A549 (cell line): ENCODE results near the gene HNRNPR. TPM values are rescaled to one million over a fixed set of nuclear protein-coding genes. Genes with fewer than 3 reads are reported as not detected.

Experiments
- ATAC-seq, 2 experiments: fragments of 200-7000 bp in 1 of 2; fragments of >200 bp in 1 of 2; cut with Nextera tagmentation in 1 of 2; cut with Tn5 transposase in 1 of 2; 3 replicates each; pipeline versions ENCODE4 v1.8.0 to v1.9.1; 2018 to 2020; ENCODE audit warnings: mild to moderate bottlenecking in 1 of 2, moderate library complexity in 1 of 2
- CTCF ChIA-PET: fragments of 300-600 bp; sonication (Branson Sonifier 250); formaldehyde crosslinking; extraction: SDS; loops from one replicate; lab custom pipeline; 2021; ENCODE audit warnings: antibody characterized with exemption, inconsistent platforms; lab: Yijun Ruan, JAX
- POLR2A ChIA-PET: fragments of 350-600 bp; formaldehyde crosslinking; extraction: SDS; loops from one replicate; lab custom pipeline; 2021; ENCODE audit warnings: antibody characterized with exemption, inconsistent platforms; lab: Yijun Ruan, JAX
- DNase-seq, 2 experiments: peaks; one replicate each; pipeline versions ENCODE4 v3.0.0 to v3.0.0-alpha.2; 2011 to 2016; ENCODE audit warnings: low read depth in 1 of 2, low spot score in 1 of 2
- FAIRE-seq: peaks from 2 replicates; lab custom pipeline; 2011; peaks lifted over from hg19 to GRCh38; lab: Jason Lieb, UNC
- H3K27ac ChIP-seq, 2 experiments: fragments of >200 bp; sonication (Bioruptor Twin); formaldehyde crosslinking; 3 replicates each; pipeline ENCODE4 v1.5.1; 2016 to 2017
- H3K4me1 ChIP-seq: fragments of >200 bp; sonication (Bioruptor Twin); formaldehyde crosslinking; 3 replicates; pipeline ENCODE4 v1.6.1; 2016
- H3K4me2 ChIP-seq: fragments of >200 bp; sonication (Bioruptor Twin); formaldehyde crosslinking; 3 replicates; pipeline ENCODE4 v1.6.1; 2016
- H3K4me3 ChIP-seq: fragments of >200 bp; sonication (Bioruptor Twin); formaldehyde crosslinking; 3 replicates; pipeline ENCODE4 v1.5.1; 2016
- H3K9me3 ChIP-seq: fragments of >200 bp; sonication (Bioruptor Twin); formaldehyde crosslinking; 3 replicates; pipeline ENCODE4 v1.6.1; 2016
- CBX2 ChIP-seq: fragments of 200-600 bp; sonication (generic); IDR thresholded peaks from 2 replicates; pipeline ENCODE4 v1.6.1; 2016; ENCODE audit warnings: low read depth, mild to moderate bottlenecking, borderline replicate concordance
- CEBPB ChIP-seq, 2 experiments: fragments of >200 bp in 1 of 2; sonication (Bioruptor Twin) in 1 of 2; formaldehyde crosslinking in 1 of 2; IDR thresholded peaks; 2 replicates each; pipeline ENCODE4 v1.6.1; 2012 to 2016
- CHD4 ChIP-seq: fragments of 200-600 bp; sonication (generic); IDR thresholded peaks from 2 replicates; pipeline ENCODE4 v1.6.1; 2016; ENCODE audit warnings: antibody characterized with exemption, mild to moderate bottlenecking, borderline replicate concordance
- EHF ChIP-seq: fragments of 250-450 bp; sonication (Bioruptor Pico); IDR thresholded peaks from 2 replicates; pipeline ENCODE4 v1.5.0; 2020; ENCODE audit warnings: mild to moderate bottlenecking
- ESRRA ChIP-seq: fragments of 150-350 bp; IDR thresholded peaks from 2 replicates; pipeline ENCODE4 v1.6.1; 2014; ENCODE audit warnings: mild to moderate bottlenecking, low read length, borderline replicate concordance
- FOXS1 ChIP-seq: fragments of 250-450 bp; sonication (Bioruptor Pico); IDR thresholded peaks from 2 replicates; pipeline ENCODE4 v1.5.0; 2020; ENCODE audit warnings: mild to moderate bottlenecking, moderate library complexity
- GATA3 ChIP-seq: IDR thresholded peaks from 2 replicates; pipeline ENCODE4 v1.6.1; 2012; ENCODE audit warnings: borderline replicate concordance
- HDAC2 ChIP-seq: fragments of 200-600 bp; sonication (generic); IDR thresholded peaks from 2 replicates; pipeline ENCODE4 v1.6.1; 2016
- HOXA7 ChIP-seq: fragments of 250-450 bp; sonication (Bioruptor Pico); IDR thresholded peaks from 2 replicates; pipeline ENCODE4 v1.5.0; 2020; ENCODE audit warnings: mild to moderate bottlenecking, moderate library complexity
- JUN ChIP-seq, 2 experiments: fragments of >200 bp; sonication (Bioruptor Twin); formaldehyde crosslinking; IDR thresholded peaks; 2 replicates in 1 of 2; 3 replicates in 1 of 2; pipeline ENCODE4 v1.6.1; 2016 to 2017
- MYC ChIP-seq: IDR thresholded peaks from 2 replicates; pipeline ENCODE4 v1.6.1; 2012; ENCODE audit warnings: mild to moderate bottlenecking, inconsistent platforms, low read length, improper control_type of control experiment, borderline replicate concordance
- PHF8 ChIP-seq: fragments of 200-600 bp; sonication (generic); IDR thresholded peaks from 2 replicates; pipeline ENCODE4 v1.6.1; 2016; ENCODE audit warnings: low read depth, mild to moderate bottlenecking, antibody characterized with exemption, moderate library complexity, borderline replicate concordance
- POLR2A ChIP-seq: IDR thresholded peaks from 2 replicates; pipeline ENCODE4 v1.6.1; 2012; ENCODE audit warnings: mild to moderate bottlenecking, low read length
- POLR2AphosphoS2 ChIP-seq: conservative IDR thresholded peaks from 2 replicates; pipeline ENCODE4 v1.6.1; 2012; ENCODE audit warnings: low read length, improper control_type of control experiment, inconsistent platforms
- RAD21 ChIP-seq, 2 experiments: fragments of >200 bp in 1 of 2; sonication (Bioruptor Twin) in 1 of 2; formaldehyde crosslinking in 1 of 2; IDR thresholded peaks in 1 of 2; conservative IDR thresholded peaks in 1 of 2; 2 replicates in 1 of 2; 3 replicates in 1 of 2; pipeline ENCODE4 v1.6.1; 2012 to 2018; ENCODE audit warnings: inconsistent platforms in 1 of 2
- RFX5 ChIP-seq: fragments of 450-650 bp; IDR thresholded peaks from 2 replicates; pipeline ENCODE4 v1.7.1; 2014; ENCODE audit warnings: antibody characterized with exemption, mild to moderate bottlenecking, moderate library complexity
- SMC3 ChIP-seq: fragments of >200 bp; sonication (Bioruptor Twin); formaldehyde crosslinking; IDR thresholded peaks from 3 replicates; pipeline ENCODE4 v1.6.1; 2018; ENCODE audit warnings: inconsistent platforms
- ZNF302 ChIP-seq: fragments of 250-450 bp; sonication (Bioruptor Pico); IDR thresholded peaks from 2 replicates; pipeline ENCODE4 v1.9.0; 2021; ENCODE audit warnings: inconsistent platforms, mild to moderate bottlenecking, moderate library complexity
- WGBS: methylation state at CpG from one replicate; pipeline ENCODE4 v1.1.6; 2017; ENCODE audit errors: missing lambda C conversion rate; 5-methylcytosine and 5-hydroxymethylcytosine counted together
- polyA plus RNA-seq, 4 experiments: library from polyadenylated mRNA; depleted of rRNA in 3 of 4; stranded (reverse); fragments of >200 nt; fragmentation: RNase III in 1 of 4; extraction: RNeasy Plus Mini Kit Qiagen cat#74134 plus additional on column Dnase treatment in 1 of 4; gene quantifications; 2 replicates in 3 of 4; 3 replicates in 1 of 4; pipeline ENCODE4 v1.2.3, GENCODE V29; 2011 to 2017
- TF ChIP-seq, protein P1 (sequence below): IDR thresholded peaks from 2 replicates; pipeline ENCODE4 v1.6.1; 2012; ENCODE audit warnings: low read depth, borderline replicate concordance
- TF ChIP-seq, protein P2 (sequence below): IDR thresholded peaks from 2 replicates; pipeline ENCODE4 v1.6.1; 2012
- TF ChIP-seq, protein P3 (sequence below): fragments of 150-350 bp; IDR thresholded peaks from 2 replicates; pipeline ENCODE4 v1.6.1; 2014; ENCODE audit warnings: low read depth, mild to moderate bottlenecking, low read length
- TF ChIP-seq, protein P4 (sequence below): IDR thresholded peaks from 2 replicates; pipeline ENCODE4 v1.6.1; 2012
- TF ChIP-seq, protein P5 (sequence below): fragments of >200 bp; sonication (Bioruptor Twin); formaldehyde crosslinking; IDR thresholded peaks from 3 replicates; pipeline ENCODE4 v1.5.1; 2016
- TF ChIP-seq, protein P6 (sequence below): fragments of >200 bp; sonication (Bioruptor Twin); formaldehyde crosslinking; IDR thresholded peaks from 3 replicates; pipeline ENCODE4 v1.6.1; 2016

HNRNPR gene
- polyA plus RNA-seq, 2 of the 4 experiments (the other 2 are of a cell fraction) = 237 to 281 TPM

DNA sequence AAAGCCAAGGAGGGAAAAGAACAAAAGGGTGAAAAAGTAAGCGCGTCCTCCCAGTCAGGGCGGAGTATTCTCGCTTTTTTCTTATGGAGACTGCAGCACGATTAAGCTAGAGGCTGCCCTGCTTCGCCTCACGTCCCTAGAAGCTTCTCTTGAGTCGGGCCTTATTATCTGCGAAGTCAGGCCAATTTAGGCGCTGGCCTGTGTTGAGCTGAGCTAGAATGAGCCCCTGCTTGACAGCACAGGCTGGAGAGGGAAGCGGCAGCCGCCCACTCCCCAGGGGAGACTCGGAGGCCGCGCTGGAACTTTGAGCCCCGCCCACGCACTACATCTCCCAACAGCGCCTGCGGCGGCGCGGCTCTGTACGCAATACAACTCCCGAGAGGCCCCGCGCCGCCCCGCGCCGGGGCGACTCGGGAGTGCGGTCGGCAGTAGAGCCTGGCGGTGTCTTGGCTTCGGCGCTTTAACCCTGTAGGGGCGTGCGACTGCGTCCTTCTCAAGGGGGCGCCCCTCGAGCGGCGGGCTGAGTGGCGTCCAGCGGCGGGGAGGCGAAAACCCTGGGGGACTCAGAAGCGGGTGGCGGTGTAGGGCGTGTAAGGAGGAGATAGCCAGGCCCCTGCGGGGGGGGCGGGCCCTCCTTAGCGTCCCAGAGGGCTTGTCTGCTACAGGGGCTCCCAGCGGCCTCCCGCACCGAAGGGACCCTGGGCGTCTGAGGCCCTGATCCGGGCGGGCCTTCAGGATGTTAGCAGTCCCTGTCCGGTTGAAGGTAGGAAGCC lies 24.7 kb upstream of the HNRNPR start:
- peaks cover 17% of the 10 kb centered on the region for H3K4me1 ChIP-seq
- peak; percentile 75 to 86 for DNase-seq
- CTCF ChIA-PET = interaction anchor here (1.0 to 2.8 kb wide), 6 partner anchors 23 to 428 kb away, joined by 3 to 14 read pairs (median 6); partner anchors contain the start of gene HNRNPR
- WGBS = 0% methylated on average over 12 of the region's 61 CpGs
- POLR2A ChIA-PET = interaction anchor here (0.8 to 3.1 kb wide), 7 partner anchors 8 to 116 kb away, joined by 3 to 33 read pairs (median 4); partner anchors contain the start of genes ASAP3 and HNRNPR
- FAIRE-seq = no peak
- peak; percentile 89 to 91 for ATAC-seq
- peak overlapping the region; percentile 97 for H3K4me2 ChIP-seq
- peak overlapping the region; percentile 87 for H3K4me3 ChIP-seq
- peak overlapping the region; percentile 98 to 99 for H3K27ac ChIP-seq
- TF ChIP-seq RAD21 (conservative IDR thresholded peaks at IDR 0.05 in 1 of 2, IDR thresholded peaks at IDR 0.05 in 1 of 2) = no peak; a peak in 1 of 5 replicates
- TF ChIP-seq, protein P1, sequence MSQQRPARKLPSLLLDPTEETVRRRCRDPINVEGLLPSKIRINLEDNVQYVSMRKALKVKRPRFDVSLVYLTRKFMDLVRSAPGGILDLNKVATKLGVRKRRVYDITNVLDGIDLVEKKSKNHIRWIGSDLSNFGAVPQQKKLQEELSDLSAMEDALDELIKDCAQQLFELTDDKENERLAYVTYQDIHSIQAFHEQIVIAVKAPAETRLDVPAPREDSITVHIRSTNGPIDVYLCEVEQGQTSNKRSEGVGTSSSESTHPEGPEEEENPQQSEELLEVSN = 0 out of 2 replicates have a peak, but pooled peaks have one; percentile 40
- no peak for TF ChIP-seq GATA3
- no peak for TF ChIP-seq RFX5
- no peak for TF ChIP-seq CBX2
- TF ChIP-seq PHF8 = peak; percentile 50
- no peak for TF ChIP-seq EHF (CRISPR knock-in tag)
- TF ChIP-seq FOXS1 (CRISPR knock-in tag) = no peak
- TF ChIP-seq HOXA7 = no peak
- TF ChIP-seq ESRRA = no peak
- TF ChIP-seq MYC = no peak
- TF ChIP-seq CEBPB (IDR thresholded peaks at IDR 0.05) = peak in 1 of 2 experiments; percentile 60; a peak in 2 of 4 replicates
- TF ChIP-seq POLR2AphosphoS2 = no peak
- TF ChIP-seq, protein P2, sequence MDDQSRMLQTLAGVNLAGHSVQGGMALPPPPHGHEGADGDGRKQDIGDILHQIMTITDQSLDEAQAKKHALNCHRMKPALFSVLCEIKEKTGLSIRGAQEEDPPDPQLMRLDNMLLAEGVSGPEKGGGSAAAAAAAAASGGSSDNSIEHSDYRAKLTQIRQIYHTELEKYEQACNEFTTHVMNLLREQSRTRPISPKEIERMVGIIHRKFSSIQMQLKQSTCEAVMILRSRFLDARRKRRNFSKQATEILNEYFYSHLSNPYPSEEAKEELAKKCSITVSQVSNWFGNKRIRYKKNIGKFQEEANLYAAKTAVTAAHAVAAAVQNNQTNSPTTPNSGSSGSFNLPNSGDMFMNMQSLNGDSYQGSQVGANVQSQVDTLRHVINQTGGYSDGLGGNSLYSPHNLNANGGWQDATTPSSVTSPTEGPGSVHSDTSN = no peak
- no peak for TF ChIP-seq ZNF302 (CRISPR knock-in tag)
- peak; percentile 55; the same call in 1 of the 2 replicates for TF ChIP-seq POLR2A
- TF ChIP-seq, protein P3, sequence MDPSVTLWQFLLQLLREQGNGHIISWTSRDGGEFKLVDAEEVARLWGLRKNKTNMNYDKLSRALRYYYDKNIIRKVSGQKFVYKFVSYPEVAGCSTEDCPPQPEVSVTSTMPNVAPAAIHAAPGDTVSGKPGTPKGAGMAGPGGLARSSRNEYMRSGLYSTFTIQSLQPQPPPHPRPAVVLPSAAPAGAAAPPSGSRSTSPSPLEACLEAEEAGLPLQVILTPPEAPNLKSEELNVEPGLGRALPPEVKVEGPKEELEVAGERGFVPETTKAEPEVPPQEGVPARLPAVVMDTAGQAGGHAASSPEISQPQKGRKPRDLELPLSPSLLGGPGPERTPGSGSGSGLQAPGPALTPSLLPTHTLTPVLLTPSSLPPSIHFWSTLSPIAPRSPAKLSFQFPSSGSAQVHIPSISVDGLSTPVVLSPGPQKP = no peak
- peak; percentile 35 to 71; a peak in 3 of 5 replicates for TF ChIP-seq JUN (IDR thresholded peaks at IDR 0.05)
- no peak for TF ChIP-seq HDAC2
- TF ChIP-seq, protein P4, sequence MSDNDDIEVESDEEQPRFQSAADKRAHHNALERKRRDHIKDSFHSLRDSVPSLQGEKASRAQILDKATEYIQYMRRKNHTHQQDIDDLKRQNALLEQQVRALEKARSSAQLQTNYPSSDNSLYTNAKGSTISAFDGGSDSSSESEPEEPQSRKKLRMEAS = peak; percentile 33
- no peak for TF ChIP-seq CHD4
- TF ChIP-seq SMC3 = 0 out of 3 replicates have a peak, but pooled peaks have one; percentile 19
- TF ChIP-seq, protein P5, sequence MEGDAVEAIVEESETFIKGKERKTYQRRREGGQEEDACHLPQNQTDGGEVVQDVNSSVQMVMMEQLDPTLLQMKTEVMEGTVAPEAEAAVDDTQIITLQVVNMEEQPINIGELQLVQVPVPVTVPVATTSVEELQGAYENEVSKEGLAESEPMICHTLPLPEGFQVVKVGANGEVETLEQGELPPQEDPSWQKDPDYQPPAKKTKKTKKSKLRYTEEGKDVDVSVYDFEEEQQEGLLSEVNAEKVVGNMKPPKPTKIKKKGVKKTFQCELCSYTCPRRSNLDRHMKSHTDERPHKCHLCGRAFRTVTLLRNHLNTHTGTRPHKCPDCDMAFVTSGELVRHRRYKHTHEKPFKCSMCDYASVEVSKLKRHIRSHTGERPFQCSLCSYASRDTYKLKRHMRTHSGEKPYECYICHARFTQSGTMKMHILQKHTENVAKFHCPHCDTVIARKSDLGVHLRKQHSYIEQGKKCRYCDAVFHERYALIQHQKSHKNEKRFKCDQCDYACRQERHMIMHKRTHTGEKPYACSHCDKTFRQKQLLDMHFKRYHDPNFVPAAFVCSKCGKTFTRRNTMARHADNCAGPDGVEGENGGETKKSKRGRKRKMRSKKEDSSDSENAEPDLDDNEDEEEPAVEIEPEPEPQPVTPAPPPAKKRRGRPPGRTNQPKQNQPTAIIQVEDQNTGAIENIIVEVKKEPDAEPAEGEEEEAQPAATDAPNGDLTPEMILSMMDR = no peak
- TF ChIP-seq, protein P6, sequence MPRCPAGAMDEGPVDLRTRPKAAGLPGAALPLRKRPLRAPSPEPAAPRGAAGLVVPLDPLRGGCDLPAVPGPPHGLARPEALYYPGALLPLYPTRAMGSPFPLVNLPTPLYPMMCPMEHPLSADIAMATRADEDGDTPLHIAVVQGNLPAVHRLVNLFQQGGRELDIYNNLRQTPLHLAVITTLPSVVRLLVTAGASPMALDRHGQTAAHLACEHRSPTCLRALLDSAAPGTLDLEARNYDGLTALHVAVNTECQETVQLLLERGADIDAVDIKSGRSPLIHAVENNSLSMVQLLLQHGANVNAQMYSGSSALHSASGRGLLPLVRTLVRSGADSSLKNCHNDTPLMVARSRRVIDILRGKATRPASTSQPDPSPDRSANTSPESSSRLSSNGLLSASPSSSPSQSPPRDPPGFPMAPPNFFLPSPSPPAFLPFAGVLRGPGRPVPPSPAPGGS = peak; percentile 63; the same call in 2 of the 3 replicates
- H3K9me3 ChIP-seq = peaks cover 31% of the 10 kb centered on the region
